Measurements from ENCODE around the gene SPEM1. TPM values are rescaled to one million over a fixed set of nuclear protein-coding genes. Genes with fewer than 3 reads are reported as not detected.

SPEM1 gene
- total and polyA plus RNA-seq, 10 of the 15 experiments (the other 5 are each of a cell fraction or from before 2014, with no cell fraction given): not detected

DNA sequence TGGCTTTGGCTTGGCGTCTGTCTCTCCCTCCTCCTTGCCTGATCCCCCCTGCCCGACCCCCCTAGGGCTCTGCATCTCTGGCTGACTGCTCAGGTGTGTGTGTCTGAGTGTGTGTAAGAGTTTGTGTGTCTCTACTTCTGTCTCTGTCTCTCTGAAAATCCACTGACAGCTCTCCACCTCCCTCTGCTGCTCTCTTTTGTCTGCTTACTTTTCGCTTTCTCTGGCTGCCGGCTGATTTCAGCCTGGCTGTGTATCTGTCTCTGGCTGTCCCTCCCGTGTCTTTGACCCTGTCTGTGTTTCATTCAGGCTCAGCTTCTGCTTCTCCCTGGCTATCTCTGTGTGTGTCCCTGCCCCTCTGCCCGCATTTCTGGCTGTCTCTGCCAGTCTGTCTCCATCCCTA is 3.8 kb upstream of the SPEM1 start:
- Histone ChIP-seq H3K4me1 (ENCODE audit: control insufficient read depth, insufficient read depth, low read length) (no peaks in the 10 kb centered on the region), H3K4me2 (ENCODE audit: control insufficient read depth, insufficient read depth) (no peak overlapping the region), H2AFZ (ENCODE audit: control insufficient read depth, low read depth, low read length) (no peak overlapping the region), H3K27ac (ENCODE audit: control insufficient read depth, insufficient read depth) (no peak overlapping the region), H3K79me2 (ENCODE audit: control insufficient read depth, insufficient read depth, low read length) (no peaks in the 10 kb centered on the region), H3K36me3 (ENCODE audit: control insufficient read depth in 2 of 2, insufficient read depth in 2 of 2, low read length in 1 of 2) (no peaks in the 10 kb centered on the region), H4K20me1 (ENCODE audit: control insufficient read depth, insufficient read depth) (no peaks in the 10 kb centered on the region), H3K9me3 (replicated peaks; ENCODE audit: control insufficient read depth, insufficient read depth, low read length) (no peaks in the 10 kb centered on the region), H3K9ac (ENCODE audit: control insufficient read depth, insufficient read depth, low read length) (no peak overlapping the region), H3K4me3 (no peak overlapping the region), H3K27me3 (replicated peaks in 1 of 2; ENCODE audit: control insufficient read depth in 2 of 2, insufficient read depth in 2 of 2, low read length in 1 of 2) (no peaks in the 10 kb centered on the region; a peak in 2 of 4 replicates)
- in situ Hi-C loops (cut with MboI): no loop called here
- DNase-seq (ENCODE audit: low read depth, low spot score) (no peak), FAIRE-seq (no peak), ATAC-seq (no peak)
- intact Hi-C loops (cut with micrococcal nuclease; ENCODE audit: unreplicated experiment): no loop called here
- ChIA-PET POLR2A (no interaction called here), CTCF (no interaction called here), RAD21 (ENCODE audit: unreplicated experiment) (interaction anchor here (0.6 kb wide), 1 partner anchor 57 kb away, joined by 3 read pairs; no protein-coding TSS in a partner anchor), SMC1A (ENCODE audit: uncharacterized antibody, unreplicated experiment) (no interaction called here)
- BruUV-seq (replicated peaks): no TSS peak
- TF ChIP-seq, protein P1, sequence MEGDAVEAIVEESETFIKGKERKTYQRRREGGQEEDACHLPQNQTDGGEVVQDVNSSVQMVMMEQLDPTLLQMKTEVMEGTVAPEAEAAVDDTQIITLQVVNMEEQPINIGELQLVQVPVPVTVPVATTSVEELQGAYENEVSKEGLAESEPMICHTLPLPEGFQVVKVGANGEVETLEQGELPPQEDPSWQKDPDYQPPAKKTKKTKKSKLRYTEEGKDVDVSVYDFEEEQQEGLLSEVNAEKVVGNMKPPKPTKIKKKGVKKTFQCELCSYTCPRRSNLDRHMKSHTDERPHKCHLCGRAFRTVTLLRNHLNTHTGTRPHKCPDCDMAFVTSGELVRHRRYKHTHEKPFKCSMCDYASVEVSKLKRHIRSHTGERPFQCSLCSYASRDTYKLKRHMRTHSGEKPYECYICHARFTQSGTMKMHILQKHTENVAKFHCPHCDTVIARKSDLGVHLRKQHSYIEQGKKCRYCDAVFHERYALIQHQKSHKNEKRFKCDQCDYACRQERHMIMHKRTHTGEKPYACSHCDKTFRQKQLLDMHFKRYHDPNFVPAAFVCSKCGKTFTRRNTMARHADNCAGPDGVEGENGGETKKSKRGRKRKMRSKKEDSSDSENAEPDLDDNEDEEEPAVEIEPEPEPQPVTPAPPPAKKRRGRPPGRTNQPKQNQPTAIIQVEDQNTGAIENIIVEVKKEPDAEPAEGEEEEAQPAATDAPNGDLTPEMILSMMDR (IDR thresholded peaks at IDR 0.05 in 2 of 3, conservative IDR thresholded peaks at IDR 0.05 in 1 of 3; ENCODE audit: control insufficient read depth in 2 of 3, extremely low read depth in 1 of 3, insufficient read depth in 1 of 3, low read depth in 3 of 3, low read length in 3 of 3): peak in 1 of 3 experiments; percentile 18; a peak in 2 of 6 replicates
- TF ChIP-seq ZNF384 (IDR thresholded peaks at IDR 0.05; ENCODE audit: borderline replicate concordance, low read depth, low read length): no peak
- whole genome bisulfite sequencing (ENCODE audit: insufficient coverage, insufficient replicate concordance, low lambda C conversion rate, missing lambda C conversion rate): 26% methylated on average over 6 of the region's 6 CpGs

DNA sequence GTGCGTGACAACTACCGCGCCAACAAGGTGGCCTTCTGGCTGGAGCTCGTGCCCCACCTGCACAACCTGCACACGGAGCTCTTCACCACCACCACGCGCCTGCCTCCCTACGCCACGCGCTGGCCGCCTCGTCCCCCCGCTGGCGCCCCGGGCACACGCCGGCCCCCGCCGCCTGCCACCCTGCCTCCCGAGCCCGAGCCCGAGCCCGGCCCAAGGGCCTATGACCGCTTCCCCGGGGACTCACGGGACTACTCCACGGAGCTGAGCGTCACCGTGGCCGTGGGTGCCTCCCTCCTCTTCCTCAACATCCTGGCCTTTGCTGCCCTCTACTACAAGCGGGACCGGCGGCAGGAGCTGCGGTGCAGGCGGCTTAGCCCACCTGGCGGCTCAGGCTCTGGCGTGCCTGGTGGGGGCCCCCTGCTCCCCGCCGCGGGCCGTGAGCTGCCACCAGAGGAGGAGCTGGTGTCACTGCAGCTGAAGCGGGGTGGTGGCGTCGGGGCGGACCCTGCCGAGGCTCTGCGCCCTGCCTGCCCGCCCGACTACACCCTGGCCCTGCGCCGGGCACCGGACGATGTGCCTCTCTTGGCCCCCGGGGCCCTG is 3.0 kb upstream of the SPEM1 start:
- H4K20me1 ChIP-seq (ENCODE audit: control insufficient read depth, insufficient read depth): no peaks in the 10 kb centered on the region
- no peaks in the 10 kb centered on the region for H3K36me3 ChIP-seq (ENCODE audit: control insufficient read depth in 2 of 2, insufficient read depth in 2 of 2, low read length in 1 of 2)
- ATAC-seq (no peak), DNase-seq (ENCODE audit: low read depth, low spot score) (no peak), FAIRE-seq (no peak)
- BruUV-seq (replicated peaks): no TSS peak
- H3K27me3 ChIP-seq (replicated peaks in 1 of 2; ENCODE audit: control insufficient read depth in 2 of 2, insufficient read depth in 2 of 2, low read length in 1 of 2): no peaks in the 10 kb centered on the region; a peak in 2 of 4 replicates
- no peak overlapping the region for H3K9ac ChIP-seq (ENCODE audit: control insufficient read depth, insufficient read depth, low read length)
- ChIA-PET RAD21 (ENCODE audit: unreplicated experiment) (no interaction called here), SMC1A (ENCODE audit: uncharacterized antibody, unreplicated experiment) (no interaction called here), POLR2A (no interaction called here), CTCF (no interaction called here)
- H3K4me3 ChIP-seq: no peak overlapping the region
- no peak overlapping the region for H3K4me2 ChIP-seq (ENCODE audit: control insufficient read depth, insufficient read depth)
- H3K79me2 ChIP-seq (ENCODE audit: control insufficient read depth, insufficient read depth, low read length): no peaks in the 10 kb centered on the region
- no peak overlapping the region for H2AFZ ChIP-seq (ENCODE audit: control insufficient read depth, low read depth, low read length)
- in situ Hi-C loops (cut with MboI): no loop called here
- H3K4me1 ChIP-seq (ENCODE audit: control insufficient read depth, insufficient read depth, low read length): no peaks in the 10 kb centered on the region
- H3K9me3 ChIP-seq (replicated peaks; ENCODE audit: control insufficient read depth, insufficient read depth, low read length): no peaks in the 10 kb centered on the region
- H3K27ac ChIP-seq (ENCODE audit: control insufficient read depth, insufficient read depth): no peak overlapping the region
- intact Hi-C loops (cut with micrococcal nuclease; ENCODE audit: unreplicated experiment): no loop called here
- 76% methylated on average over 34 of the region's 54 CpGs for WGBS (ENCODE audit: insufficient coverage, insufficient replicate concordance, low lambda C conversion rate, missing lambda C conversion rate)
- TF ChIP-seq EED (IDR thresholded peaks at IDR 0.05; ENCODE audit: low read depth) (no peak), NFYB (IDR thresholded peaks at IDR 0.05; ENCODE audit: insufficient read depth, low read depth, low read length) (no peak), MEF2A (IDR thresholded peaks at IDR 0.05; ENCODE audit: insufficient read depth, low read depth, low read length) (no peak), TCF12 (IDR thresholded peaks at IDR 0.05; ENCODE audit: low read depth, low read length) (no peak), SMARCA5 (IDR thresholded peaks at IDR 0.05) (no peak), KDM1A (IDR thresholded peaks at IDR 0.05; ENCODE audit: borderline replicate concordance) (no peak)
- TF ChIP-seq, protein P2, sequence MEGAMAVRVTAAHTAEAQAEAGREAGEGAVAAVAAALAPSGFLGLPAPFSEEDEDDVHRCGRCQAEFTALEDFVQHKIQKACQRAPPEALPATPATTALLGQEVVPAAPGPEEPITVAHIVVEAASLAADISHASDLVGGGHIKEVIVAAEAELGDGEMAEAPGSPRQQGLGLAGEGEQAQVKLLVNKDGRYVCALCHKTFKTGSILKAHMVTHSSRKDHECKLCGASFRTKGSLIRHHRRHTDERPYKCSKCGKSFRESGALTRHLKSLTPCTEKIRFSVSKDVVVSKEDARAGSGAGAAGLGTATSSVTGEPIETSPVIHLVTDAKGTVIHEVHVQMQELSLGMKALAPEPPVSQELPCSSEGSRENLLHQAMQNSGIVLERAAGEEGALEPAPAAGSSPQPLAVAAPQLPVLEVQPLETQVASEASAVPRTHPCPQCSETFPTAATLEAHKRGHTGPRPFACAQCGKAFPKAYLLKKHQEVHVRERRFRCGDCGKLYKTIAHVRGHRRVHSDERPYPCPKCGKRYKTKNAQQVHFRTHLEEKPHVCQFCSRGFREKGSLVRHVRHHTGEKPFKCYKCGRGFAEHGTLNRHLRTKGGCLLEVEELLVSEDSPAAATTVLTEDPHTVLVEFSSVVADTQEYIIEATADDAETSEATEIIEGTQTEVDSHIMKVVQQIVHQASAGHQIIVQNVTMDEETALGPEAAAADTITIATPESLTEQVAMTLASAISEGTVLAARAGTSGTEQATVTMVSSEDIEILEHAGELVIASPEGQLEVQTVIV (IDR thresholded peaks at IDR 0.05; ENCODE audit: borderline replicate concordance, partially characterized antibody): no peak

All from GM12878 (cell line).